SK-N-SH treated with all-trans-retinoic acid at 6 μM for 48 hours (cell line): ENCODE data around the gene TIMP4.

Experiments used
- ARNTL ChIP-seq: fragments of 450-650 bp; formaldehyde crosslinking; IDR thresholded peaks from 2 replicates; pipeline ENCODE4 v1.5.0; 2020; ENCODE audit warnings: low read depth, mild to moderate bottlenecking, moderate library complexity, borderline replicate concordance
- BACH2 ChIP-seq: fragments of 250-450 bp; sonication (Bioruptor Pico); IDR thresholded peaks from 2 replicates; pipeline ENCODE4 v1.9.0; 2021; ENCODE audit warnings: mild to moderate bottlenecking, borderline replicate concordance
- CREB5 ChIP-seq: fragments of 250-450 bp; sonication (Bioruptor Pico); IDR thresholded peaks from 2 replicates; pipeline ENCODE4 v1.5.1; 2020; ENCODE audit warnings: low read depth, mild to moderate bottlenecking, moderate library complexity
- PPARA ChIP-seq: fragments of 250-450 bp; sonication (Bioruptor Pico); IDR thresholded peaks from 2 replicates; pipeline ENCODE4 v1.5.0; 2020; ENCODE audit warnings: mild to moderate bottlenecking, borderline replicate concordance
- RARB ChIP-seq: fragments of 250-450 bp; sonication (Bioruptor Pico); IDR thresholded peaks from 2 replicates; pipeline ENCODE4 v1.8.0; 2021; ENCODE audit warnings: mild to moderate bottlenecking, moderate library complexity
- SNAI2 ChIP-seq: fragments of 250-450 bp; sonication (Bioruptor Pico); IDR thresholded peaks from 2 replicates; pipeline ENCODE4 v1.5.0; 2020; ENCODE audit warnings: mild to moderate bottlenecking, moderate library complexity
- ZNF565 ChIP-seq: fragments of 450-650 bp; formaldehyde crosslinking; conservative IDR thresholded peaks from 2 replicates; pipeline ENCODE4 v1.5.0; 2020; ENCODE audit warnings: low read depth, mild to moderate bottlenecking, moderate library complexity
- ZNF70 ChIP-seq: fragments of 450-650 bp; formaldehyde crosslinking; IDR thresholded peaks from 2 replicates; pipeline ENCODE4 v1.5.0; 2020; ENCODE audit warnings: mild to moderate bottlenecking, moderate library complexity

- TF ChIP-seq ARNTL (CRISPR knock-in tag), result no peak
- no peak for TF ChIP-seq SNAI2 (CRISPR knock-in tag)
- no peak for TF ChIP-seq ZNF565
- TF ChIP-seq ZNF70 (CRISPR knock-in tag), result no peak
- TF ChIP-seq CREB5 (CRISPR knock-in tag), result no peak
- TF ChIP-seq RARB, result no peak
- no peak for TF ChIP-seq BACH2 (CRISPR knock-in tag)
- TF ChIP-seq PPARA (CRISPR knock-in tag), result no peak
Observed at GRCh38 chr3:12136371-12136770, 22.3 kb downstream of the TIMP4 start.
